ENCODE measurements around the gene ZBED6.
A peak's percentile ranks its signal among the peaks of the same experiment; 100 is the strongest.
"Not testable (repeated sequence)": the region's sequence is repeated elsewhere in the genome, so short reads cannot be mapped to it uniquely, and the experiment has no call there.

ZBED6 gene

GRCh38 chr1:203789966-203790365, 5.5 kb upstream of the ZBED6 start:
- no peak for TF ChIP-seq CTCF (conservative IDR thresholded peaks at IDR 0.05; ENCODE audit: low read depth, low read length)
- H3K4me3 ChIP-seq (ENCODE audit: low read length): no peak overlapping the region
- DNase-seq (ENCODE audit: low read depth): no peak

DNA sequence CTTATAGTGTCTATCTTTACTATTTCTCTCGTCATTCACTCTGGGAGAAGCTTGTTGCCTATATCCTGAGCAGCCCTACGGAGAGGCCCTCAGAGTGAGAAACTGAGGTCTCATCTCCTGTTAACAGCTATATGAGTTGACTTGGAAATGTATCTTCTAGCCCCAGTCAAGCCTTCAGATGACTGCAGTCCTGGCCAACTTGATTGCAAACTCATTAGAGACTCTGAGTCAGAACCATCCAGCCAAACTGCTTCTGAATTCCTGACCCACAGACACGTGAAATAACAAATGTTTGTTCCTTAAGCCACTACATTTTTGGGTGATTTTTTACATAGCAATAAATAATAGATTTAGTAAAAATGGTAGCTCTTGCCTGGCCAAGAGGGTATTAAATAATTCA, 3.9 kb upstream of the ZBED6 start:
- TF ChIP-seq CTCF (conservative IDR thresholded peaks at IDR 0.05; ENCODE audit: low read depth, low read length): no peak
- no peak for DNase-seq (ENCODE audit: low read depth)
- H3K4me3 ChIP-seq (ENCODE audit: low read length): no peak overlapping the region

- TF ChIP-seq CTCF (conservative IDR thresholded peaks at IDR 0.05; ENCODE audit: low read depth, low read length): no peak
- DNase-seq (ENCODE audit: low read depth): no peak
- H3K4me3 ChIP-seq (ENCODE audit: low read length): no peak overlapping the region
Observed at GRCh38 chr1:203792486-203792885, 2.9 kb upstream of the ZBED6 start.

DNA sequence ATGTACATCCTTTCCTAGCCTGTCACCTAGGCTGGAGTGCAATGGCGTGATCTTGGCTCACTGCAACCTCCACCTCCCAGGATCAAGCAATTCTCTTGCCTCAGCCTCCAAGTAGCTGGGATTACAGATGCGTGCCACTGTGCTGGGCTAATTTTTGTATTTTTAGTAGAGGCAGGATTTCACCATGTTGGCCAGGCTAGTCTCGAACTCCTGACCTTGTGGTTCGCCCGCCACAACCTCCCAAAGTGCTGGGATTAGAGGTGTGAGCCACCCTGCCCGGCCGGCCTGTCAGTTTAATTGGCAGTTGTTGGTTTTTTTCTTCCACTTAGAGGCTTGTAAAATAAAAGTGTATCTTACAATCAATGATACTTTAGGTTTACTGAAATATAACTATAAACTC, 1.9 kb upstream of the ZBED6 start:
- not testable (repeated sequence) for DNase-seq (ENCODE audit: low read depth); H3K4me3 ChIP-seq (ENCODE audit: low read length)

DNA sequence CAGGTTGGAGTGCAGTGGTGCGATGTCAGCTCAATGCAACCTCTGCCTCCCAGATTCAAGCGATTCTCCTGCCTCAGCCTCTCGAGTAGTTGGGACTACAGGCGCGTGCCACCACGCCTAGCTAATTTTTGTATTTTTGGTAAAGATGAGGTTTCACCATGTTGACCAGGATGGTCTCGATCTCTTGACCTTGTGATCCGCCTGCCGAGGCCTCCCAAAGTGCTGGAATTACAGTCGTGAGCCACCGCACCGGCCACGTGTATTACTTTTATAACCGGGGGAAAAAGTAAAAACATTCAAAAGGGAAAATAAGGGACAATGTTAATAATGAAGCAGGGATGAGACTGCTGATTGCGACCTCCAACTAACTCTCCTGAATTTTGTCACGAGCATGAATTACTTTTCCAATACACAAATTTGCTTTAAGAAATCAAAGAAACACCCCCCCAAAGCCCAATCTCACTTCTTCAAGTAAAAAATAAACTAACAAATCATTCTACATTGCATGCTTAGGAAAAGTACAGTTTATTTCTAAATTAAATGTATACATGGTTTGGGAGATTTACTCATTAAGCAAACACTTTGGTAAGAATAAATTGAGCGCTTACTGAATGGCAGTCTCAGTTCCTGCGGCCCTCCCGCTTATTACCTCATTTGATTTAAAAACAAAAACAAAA, 521 bp upstream of the ZBED6 start:
- no peak for TF ChIP-seq CTCF (conservative IDR thresholded peaks at IDR 0.05; ENCODE audit: low read depth, low read length)
- DNase-seq (ENCODE audit: low read depth): no peak
- H3K4me3 ChIP-seq (ENCODE audit: low read length): peak overlapping the region; percentile 94

- TF ChIP-seq CTCF (conservative IDR thresholded peaks at IDR 0.05; ENCODE audit: low read depth, low read length): no peak
- DNase-seq (ENCODE audit: low read depth): no peak
- peak overlapping the region; percentile 94 for H3K4me3 ChIP-seq (ENCODE audit: low read length)
Observed at GRCh38 chr1:203796236-203796605, 798 bp downstream of the ZBED6 start.

DNA sequence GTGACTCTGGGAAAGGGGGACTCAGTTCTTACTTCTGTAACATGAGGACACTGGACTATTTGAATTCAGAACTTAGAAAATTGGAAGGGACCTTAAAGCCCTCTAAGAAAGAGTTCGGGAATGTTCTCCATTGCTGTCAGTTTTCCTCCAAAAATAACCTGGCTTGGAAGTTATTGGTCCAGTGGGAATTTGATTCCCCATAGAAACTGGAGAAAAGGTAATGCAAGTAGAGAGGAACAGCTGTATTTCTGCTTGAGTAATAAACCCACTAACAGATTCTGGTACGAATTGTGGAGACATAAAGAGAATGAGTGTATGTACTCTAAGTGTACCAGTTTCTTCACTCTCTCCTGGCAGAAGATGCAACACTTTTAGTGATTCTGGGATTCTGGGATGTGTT, 1.8 kb downstream of the ZBED6 start:
- no peak for DNase-seq (ENCODE audit: low read depth)
- peak overlapping the region; percentile 94 for H3K4me3 ChIP-seq (ENCODE audit: low read length)
- TF ChIP-seq CTCF (conservative IDR thresholded peaks at IDR 0.05; ENCODE audit: low read depth, low read length): no peak
